ENCODE data around the gene ENDOG.
"Not testable (repeated sequence)": the region's sequence is repeated elsewhere in the genome, so short reads cannot be mapped to it uniquely, and the experiment has no call there.

ENDOG gene

DNA sequence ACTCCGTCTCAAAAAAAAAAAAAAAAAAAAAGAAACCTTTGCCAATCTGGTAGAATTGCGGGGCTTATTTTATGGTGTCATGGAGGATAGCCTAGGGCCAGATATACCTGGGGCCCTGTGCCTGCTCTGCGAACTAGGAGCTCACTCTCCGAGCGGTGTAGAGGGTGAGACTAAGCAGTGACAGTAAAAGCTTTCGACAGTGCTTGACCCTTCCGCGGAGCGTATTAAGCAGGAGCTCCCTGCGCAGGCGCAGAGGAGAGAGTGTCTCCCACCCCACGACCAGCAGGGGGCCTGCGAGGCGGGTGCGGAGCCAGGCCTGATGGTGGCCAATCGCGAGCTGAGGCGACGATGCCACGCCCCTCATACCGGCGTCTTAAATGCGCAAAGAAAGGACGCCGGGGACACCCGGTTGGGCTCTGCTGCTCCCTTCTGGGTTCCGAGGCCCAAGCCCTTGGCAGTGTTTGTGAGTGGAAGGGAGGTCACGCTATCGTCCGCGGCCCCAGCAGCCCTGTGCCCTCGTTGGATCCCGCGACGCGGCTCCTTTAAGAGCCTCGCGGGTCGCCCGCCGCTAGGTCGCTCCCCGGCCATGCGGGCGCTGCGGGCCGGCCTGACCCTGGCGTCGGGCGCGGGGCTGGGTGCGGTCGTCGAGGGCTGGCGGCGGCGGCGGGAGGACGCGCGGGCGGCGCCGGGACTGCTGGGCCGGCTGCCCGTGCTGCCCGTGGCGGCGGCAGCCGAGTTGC, at the start of gene ENDOG:
TSS of gene ENDOG (plus strand) at position 402 of the 740 bp plus-strand sequence. CDS start at position 587, 185 bp downstream.
- peak within 1 kb of the TSS; percentile 62 for H3K4me3 ChIP-seq (ENCODE audit: low read depth, low read length)

DNA sequence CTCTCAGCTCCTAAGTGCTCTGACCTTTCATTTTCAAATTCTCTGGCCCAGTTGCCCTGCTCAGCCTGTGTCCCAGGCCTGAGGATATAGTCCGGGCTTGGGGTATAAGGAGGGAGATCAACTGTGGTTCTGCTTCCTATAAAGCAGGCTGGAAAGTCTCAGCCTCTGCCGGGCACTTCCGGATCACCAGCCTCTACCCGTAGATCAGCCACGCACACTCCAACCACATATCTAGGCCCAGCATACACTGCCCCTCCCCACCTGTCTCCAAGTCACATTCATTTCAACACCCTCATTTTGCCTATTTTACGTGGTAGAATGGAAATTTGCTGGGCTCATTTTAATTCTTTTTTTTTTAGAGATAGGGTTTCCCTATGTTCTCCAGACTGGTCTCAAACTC, 49.7 kb upstream of the ENDOG start:
- H3K4me3 ChIP-seq (ENCODE audit: low read depth, low read length) = no peak overlapping the region

DNA sequence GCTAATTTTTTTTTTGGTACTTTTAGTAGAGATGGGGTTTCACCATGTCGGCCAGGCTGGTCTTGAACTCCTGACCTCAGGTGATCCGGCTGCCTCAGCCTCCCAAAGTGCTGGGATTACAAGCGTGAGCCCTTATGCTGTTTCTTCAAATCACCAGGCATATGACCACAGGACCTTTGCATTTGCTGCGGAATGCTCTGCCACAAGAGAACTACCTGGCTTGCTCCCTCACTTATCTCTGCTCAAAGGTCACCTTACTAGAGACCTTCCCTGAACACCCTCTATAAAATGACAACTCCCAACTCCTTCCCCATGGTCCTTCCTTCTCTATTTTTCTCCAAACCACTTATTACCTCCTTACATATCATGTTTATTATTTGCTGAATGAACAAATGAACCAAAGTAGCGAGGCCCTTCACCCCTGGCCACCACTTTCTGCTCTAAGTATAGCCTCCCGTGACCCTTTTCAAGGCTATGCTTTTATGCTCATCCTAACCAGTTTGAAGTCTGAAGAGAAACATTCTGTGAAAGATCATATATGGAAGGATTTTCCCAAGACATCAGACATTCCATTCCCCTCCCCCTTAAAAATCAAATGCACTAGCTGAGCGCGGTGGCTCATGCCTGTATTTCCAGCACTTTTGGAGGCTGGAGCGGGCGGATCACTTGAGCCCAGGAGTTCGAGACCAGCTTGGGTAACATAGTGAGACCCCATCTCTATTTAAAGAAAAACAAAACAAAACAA, 47.8 kb upstream of the ENDOG start:
- H3K4me3 ChIP-seq (ENCODE audit: low read depth, low read length) = peak overlapping the region; percentile 90

DNA sequence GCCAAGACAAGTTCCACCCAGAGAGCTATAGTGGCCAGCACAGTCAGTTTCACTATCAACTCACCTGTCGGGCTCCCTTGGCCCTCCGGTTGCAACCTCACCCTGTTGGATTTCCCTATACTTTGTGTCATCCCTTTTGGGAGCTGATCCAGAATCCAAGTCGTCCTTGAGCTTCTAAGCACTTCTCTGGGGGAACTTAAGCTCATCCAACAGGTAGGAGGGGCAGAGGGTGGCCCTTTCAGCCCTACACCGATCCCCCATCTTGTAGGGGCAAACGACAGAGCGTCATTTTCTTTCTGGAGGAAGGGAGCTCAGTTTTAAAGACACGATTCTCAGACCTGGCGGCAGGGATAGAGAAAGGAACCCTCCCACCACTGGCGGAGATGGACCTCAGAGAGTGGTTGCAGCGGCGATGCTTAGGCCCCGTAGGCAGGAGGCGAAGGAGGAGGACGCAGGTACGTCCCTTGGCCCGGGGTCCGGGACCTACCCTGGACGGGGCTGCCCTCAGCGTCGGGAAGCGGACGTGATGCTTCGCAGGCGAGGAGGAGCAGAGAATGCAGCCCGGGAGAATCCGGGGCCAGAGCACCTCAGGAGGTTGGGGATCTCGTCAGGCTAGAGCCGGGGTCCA, 47.1 kb upstream of the ENDOG start:
- peak overlapping the region; percentile 90 for H3K4me3 ChIP-seq (ENCODE audit: low read depth, low read length)

DNA sequence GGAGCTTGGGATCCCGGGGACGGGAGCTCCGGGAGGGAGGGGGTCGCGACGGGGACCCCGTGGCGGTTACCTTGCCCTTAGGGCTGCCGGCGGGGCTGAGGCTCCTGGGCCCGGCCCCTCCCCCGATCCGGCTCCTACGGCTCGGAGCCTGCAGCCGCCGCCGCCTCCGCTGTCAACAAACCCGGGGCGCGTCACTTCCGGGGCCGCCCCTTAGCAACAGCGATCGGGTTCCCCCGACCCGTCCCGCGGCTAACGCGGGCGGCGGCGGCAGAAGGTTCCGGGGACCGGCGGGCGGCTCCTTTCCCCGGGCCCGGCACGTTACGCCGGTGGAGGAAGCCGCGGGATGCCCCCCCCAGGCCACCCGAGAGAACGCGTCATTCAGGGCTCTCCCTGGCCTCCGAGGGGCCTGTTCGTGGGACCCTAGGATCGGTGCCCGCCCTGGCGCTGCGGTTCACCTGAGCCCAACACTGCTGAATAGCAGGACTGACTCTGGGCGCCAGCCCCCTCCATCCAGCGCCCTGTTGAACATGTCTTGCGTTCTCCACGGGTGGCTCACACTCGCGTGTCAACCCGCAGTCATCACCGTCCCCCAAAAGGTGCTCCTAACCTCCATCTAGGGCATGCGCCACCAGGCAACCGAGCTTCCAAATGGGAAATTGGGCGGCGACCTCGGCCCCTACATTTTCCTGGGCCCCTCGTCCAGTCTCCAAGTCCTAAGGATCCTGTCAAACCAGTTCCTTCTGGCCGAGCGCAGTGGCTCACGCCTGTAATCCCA, 46.4 kb upstream of the ENDOG start, which contains the start of gene ZER1:
TSS of gene ZER1 (minus strand) at position 183 of the 775 bp plus-strand sequence. CDS start 16,362 bp downstream, outside the sequence.
- H3K4me3 ChIP-seq (ENCODE audit: low read depth, low read length) = peak within 1 kb of the TSS; percentile 90

DNA sequence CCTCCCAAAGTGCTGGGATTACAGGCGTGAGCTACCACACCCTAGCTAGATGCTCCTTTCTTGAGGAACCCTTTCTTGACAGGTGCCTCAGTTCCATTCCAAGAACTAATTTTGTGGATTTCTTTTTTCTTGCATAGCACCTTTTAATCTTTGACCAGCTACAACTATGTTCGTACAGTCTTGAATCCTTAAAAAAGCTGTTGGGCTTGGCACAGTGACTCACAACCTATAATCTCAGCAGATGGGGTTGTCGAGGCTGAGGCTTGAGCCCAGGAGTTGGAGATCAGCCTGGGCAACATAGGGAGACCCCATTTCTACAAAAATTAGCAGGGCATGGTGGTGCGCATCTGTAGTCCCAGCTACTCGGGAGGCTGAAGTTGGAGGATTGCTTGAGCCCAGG, 45.3 kb upstream of the ENDOG start:
- H3K4me3 ChIP-seq (ENCODE audit: low read depth, low read length) = no peak overlapping the region

DNA sequence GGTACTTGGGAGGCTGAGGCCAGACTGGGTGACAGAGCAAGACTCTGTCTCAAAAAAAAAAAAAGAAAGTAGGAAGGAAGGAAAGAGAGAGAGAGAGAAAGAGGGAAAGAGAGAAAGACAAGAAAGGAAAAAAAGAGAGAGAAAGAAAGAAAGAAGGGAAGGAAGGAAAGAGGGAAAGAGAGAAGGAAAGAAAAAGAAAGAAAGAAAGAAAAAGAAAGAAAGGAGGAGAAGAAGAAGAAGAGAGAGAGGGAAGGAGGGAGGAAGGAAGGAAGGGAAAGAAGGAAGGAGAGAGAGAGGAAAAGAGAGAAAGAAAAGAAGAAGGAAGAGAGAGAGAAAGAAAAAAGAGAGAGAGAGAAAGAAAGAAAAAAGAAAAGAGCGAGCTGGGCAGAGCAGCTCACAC, 43.5 kb upstream of the ENDOG start:
- H3K4me3 ChIP-seq (ENCODE audit: low read depth, low read length) = no peak overlapping the region

DNA sequence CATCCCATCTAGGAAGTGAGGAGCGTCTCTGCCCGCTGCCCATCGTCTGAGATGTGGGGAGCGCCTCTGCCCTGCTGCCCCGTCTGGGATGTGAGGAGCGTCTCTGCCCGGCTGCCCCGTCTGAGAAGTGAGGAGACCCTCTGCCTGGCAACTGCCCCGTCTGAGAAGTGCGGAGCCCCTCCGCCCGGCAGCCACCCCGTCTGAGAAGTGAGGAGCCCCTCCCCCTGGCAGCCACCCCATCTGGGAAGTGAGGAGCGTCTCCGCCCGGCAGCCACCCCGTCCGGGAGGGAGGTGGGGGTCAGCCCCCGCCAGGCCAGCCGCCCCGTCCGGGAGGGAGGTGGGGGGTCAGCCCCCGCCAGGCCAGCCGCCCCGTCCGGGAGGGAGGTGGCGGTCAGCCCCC, 38.2 kb upstream of the ENDOG start:
- not testable (repeated sequence) for H3K4me3 ChIP-seq (ENCODE audit: low read depth, low read length)

DNA sequence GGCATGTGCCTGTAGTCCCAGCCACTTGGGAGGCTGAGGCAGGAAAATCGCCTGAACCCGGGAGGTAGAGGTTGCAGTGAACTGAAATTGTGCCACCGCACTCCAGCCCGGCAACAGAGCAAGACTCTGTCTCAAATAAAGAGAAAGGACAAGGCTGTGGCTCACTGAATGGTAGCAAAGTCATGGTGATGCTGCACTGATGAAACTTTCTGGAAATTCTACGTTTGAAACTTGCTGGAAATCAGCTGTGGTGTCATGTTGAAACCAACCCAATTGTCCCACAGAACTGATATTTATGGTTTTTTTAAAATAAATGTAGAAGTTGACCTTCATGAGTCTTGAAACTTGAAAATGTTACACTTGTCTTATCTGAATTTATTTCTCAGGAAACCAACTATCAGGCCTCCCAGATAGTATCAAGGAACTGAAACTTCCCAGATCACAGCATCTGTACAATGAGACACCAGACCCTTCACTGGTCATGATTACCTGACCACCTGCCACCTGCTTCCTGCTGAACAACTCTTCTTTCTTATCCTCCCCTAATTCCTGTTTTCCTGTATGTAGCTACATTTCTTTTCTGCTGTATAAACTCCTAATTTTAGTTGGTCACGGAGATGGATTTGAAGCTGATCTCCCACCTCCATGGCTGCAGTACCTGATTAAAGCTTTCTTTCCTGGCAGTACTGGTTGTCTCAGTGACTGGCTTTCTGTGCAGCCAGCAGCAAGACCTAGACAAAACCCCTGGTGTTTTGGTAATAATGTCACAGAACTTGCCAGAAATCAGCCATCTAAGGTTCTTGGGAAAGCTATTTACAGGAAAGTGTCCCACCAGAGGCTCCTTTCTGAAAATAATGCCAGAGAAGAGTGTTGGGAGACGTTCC, 36.9 kb upstream of the ENDOG start:
- no peak overlapping the region for H3K4me3 ChIP-seq (ENCODE audit: low read depth, low read length)

DNA sequence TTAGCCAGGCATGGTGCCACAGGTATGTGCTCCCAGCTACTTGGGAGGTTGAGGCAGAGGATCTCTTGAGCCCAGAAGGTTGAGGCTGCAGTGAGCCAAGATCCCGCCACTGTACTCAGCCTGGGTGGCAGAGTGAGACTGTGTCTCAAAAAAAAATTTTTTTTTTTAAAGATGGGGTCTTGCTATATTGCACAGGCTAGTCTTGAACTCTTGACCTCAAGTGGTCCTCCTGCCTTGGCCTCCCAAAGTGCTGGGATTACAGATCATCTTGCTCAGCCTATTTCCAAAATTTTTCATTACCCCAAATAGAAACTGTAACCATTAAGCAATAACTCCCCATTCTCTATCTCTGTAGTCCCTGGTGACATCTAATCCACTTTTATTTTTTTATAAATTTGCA, 35.6 kb upstream of the ENDOG start:
- no peak overlapping the region for H3K4me3 ChIP-seq (ENCODE audit: low read depth, low read length)

DNA sequence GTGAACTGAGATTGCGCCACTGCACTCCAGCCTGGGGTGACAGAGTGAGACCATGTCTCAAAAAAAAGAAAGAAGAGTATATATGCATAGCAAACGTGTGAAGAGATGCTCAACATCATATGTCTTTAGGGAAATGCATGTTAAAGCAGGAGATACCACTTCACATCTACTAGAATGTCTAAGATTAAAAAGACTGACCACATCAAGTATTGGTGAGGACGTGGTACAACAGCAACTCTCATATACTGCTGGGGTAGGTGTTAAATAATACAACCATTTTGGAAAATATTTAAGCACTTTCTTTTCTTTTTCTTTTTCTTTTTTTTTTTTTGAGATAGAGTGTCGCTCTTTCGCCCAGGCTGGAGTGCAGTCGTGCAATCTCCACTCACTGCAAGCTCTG, 32.9 kb upstream of the ENDOG start:
- no peak overlapping the region for H3K4me3 ChIP-seq (ENCODE audit: low read depth, low read length)

DNA sequence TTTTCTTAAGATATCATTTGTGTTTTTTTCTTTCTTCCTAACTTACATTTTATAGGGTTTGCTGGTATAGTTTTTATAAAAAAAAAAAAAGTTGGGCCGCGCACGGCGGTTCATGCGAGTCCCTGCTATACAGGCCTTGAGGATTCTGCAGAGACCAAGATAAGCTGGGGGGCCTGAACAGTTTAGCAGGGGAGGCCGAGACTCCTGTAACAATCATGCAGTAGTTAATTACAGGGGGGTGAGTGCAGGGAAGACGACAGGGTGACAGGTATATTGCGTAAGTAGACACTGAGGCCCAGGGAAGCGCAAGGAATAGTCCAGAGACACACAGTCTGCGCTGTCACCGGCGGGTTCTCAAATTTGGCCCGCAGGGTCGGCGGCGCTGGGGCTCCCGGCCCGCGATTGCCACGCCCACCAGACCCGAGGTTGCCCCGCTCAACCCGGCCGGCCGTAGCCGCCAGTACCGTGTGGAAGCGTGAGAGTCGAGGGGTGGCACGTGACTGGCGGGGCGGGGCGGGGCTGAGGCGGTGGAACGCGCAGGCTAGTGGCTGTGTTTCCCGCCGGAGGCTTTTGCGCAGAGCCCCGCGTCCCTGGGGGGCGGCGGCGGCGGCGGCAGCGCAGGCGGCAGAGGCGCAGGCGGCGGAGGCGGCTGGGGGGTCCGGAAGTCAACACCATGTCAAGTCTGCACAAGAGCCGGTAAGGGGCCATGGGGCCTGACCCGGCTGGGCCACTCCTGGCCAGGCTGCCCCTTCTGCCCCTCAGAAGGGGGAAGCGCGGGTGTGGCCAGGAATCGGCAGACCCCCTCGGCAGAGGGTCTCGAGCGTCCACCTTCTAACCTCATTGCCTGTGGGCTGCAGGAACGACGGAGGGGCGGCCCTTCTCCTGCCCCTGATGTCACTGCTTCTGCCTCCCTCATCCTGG, 31.4 kb upstream of the ENDOG start, which contains the start of gene TBC1D13:
TSS of gene TBC1D13 (plus strand) at position 573 of the 921 bp plus-strand sequence. CDS start at position 674, 101 bp downstream.
- peak within 1 kb of the TSS; percentile 82 for H3K4me3 ChIP-seq (ENCODE audit: low read depth, low read length)

DNA sequence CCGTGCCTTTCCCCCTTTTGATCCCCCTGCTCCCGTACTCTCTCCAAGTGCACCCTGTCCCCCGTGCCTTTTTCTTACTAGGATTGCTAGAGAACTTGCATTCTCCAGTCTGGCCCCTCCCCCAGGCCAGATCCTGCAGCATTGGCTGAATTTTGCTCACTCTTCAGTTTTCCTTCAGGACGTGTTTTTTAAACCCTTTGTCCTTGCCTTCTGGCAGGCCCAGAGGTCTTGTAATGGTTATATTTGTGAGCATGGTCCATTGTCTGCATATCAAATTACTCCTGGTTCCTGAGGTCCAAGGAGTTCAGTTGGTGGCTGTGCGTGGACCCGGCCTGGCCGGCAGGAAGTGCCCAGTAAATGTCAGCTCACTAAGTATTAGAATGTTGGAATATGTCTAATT, 30.6 kb upstream of the ENDOG start:
- H3K4me3 ChIP-seq (ENCODE audit: low read depth, low read length) = peak overlapping the region; percentile 82

DNA sequence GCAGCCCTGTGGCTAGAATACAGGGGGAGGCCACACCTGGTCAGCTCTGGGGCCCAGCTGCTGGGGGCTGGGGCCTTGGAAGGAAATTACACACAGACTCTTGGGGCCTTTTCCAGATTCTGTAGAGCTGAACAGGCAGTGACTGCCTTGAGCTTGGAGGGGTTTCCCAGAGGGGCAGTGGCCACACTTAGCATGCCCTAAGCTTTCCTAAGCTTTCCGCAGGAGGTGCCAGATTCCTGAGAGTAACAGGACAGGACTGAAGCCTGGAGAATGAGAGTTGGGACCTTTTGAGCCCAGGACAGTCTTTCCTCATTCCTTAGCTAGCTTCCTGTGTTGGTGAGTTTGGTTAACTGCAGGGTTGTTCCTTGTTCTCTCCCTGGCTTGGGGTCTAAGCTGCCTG, 29.9 kb upstream of the ENDOG start:
- H3K4me3 ChIP-seq (ENCODE audit: low read depth, low read length) = no peak overlapping the region

DNA sequence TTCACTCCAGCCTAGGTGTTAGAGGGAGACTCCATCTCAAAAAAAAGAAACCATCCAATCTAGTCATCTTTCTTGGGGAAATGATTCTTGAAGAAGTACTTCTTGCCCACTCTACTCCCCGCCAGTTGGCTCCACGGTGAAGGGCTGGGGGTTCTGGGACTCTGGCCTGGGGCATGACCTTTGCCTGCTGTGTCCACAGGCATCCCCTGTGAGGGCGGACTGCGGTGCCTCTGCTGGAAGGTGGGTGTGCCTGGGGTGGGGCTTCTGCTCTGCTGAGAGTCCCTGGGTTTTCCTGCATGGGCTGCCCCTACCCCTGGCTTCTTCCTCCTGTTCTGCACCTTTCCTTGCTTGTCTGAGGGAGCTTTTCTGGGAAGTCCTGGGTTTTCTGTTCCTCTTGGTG, 27.8 kb upstream of the ENDOG start:
- no peak overlapping the region for H3K4me3 ChIP-seq (ENCODE audit: low read depth, low read length)

DNA sequence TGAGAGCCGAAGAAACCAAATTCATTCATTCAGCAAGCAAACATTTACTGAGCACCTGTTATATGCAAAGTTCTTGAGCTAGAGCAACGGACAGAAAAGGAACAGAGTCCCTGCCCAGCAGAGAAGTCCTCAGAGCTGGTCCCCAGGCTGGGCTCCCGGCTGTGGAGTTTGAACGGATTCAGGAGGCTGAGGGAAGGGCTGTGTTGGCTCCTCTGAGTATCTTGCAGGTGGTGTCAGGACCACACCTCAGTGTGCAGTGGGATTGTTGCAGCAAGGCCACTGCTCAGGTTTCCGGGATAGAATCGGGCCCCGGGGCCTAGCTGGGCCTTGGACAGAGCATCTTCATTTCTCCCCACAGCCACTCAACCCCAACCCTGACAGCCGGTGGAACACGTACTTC, 26.2 kb upstream of the ENDOG start:
- H3K4me3 ChIP-seq (ENCODE audit: low read depth, low read length) = no peak overlapping the region

DNA sequence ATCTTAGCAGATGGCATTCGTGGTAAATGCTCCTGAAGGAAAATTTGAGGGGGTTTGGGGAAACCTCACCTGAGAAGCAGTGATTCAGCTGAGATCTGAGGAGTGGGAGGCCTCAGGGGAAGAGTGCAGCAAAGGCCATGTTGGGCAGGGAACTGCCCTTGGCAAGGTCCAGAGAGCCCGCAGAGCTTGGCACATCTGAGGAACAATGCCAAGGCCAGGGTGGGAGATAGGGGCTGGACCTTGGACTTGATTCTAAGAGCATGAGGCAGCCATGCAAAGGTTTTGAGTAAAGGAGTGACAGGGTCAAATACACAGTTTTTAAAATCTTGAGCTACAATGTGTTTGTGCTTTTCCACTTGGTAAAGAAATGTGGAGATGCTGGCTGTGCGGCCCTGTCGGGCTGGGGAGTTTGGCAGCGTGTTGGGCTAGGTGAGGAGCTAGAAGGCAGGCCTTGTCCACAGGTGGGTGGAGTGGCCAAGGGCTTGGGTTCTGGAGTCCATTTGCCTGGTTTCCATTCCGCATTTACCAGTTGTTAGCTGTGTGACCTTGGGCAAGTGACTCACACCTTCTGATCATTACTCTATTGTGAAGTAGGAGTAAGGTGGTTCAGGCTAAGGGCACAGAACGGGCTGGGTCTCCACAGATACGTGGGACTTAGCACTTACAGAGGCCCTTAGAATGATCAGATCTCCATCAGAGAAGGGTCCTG, 25.2 kb upstream of the ENDOG start:
- H3K4me3 ChIP-seq (ENCODE audit: low read depth, low read length) = no peak overlapping the region

DNA sequence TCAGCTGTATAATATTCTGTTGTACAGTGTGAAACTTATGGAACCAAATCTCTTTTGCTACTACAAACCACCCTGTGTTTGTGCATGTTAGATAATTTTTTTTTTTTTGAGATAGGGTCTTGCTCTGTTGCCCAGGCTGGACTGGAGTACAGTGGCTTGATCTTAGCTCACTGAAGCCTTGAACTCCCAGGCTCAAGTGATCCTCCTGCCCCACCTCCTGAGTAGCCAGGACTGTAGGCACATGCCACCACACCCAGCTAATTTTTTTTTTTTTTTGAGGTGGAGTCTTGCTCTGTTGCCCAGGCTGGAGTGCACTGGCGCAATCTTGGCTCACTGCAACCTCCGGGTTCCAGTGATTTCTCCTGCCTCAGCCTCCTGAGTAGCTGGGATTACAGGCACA, 23.3 kb upstream of the ENDOG start:
- not testable (repeated sequence) for H3K4me3 ChIP-seq (ENCODE audit: low read depth, low read length)
